ENCODE data around the gene TBC1D23.
A peak's percentile ranks its signal among the peaks of the same experiment; 100 is the strongest.
"Not testable (repeated sequence)": the region's sequence is repeated elsewhere in the genome, so short reads cannot be mapped to it uniquely, and the experiment has no call there.

The TBC1D23 gene

DNA sequence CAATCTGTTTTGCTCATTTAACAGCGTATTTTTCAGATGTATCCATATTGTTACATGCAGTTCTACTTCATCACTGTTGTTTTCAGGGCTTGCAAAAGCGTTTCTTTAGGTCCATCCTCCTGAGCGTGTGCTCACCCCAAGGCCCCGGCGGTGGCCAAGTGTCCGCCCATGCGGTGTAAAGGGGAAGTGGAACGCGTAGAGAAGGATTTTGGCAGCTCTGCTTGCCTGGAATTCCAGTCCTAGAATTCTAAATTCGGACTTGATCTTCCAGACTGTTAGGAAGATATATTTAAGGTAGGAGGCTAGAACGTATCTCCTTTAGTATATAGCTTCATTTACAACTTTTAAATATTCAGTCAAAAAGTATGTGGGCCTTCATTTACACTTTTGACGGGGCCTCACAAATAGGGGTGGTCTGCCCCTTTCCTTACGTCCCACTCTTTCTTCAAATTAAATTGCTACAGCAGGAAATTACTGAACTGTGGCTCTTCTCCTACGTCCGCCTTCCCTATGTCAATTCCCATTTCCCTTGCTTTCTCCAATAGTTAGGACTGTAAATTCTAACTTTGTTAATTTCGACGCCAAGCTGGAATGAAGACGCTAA, 609 bp upstream of the TBC1D23 start:
- peak in 1 of 2 donors; percentile 1 for DNase-seq

DNA sequence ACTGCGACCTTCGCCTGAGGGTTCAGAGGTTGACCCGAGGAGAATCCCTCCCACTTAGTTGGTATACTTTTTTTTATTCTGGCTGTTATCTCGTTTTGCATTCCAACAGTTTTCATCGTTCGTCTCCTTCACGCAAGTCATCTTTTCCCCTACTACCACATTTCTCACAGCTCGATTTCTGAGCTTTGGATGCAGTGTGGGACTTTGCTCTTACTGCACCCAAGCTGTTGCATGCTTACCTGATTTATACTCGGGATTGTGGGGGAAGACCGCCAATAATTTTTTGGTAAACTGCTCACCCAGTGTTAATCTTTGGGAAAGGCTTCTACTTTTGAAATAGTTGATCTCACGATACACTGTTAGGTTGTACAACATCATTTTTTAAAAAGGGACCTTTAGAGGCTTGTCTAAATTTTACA, 702 bp downstream of the TBC1D23 start:
- DNase-seq: peak in 1 of 2 donors; percentile 2

DNA sequence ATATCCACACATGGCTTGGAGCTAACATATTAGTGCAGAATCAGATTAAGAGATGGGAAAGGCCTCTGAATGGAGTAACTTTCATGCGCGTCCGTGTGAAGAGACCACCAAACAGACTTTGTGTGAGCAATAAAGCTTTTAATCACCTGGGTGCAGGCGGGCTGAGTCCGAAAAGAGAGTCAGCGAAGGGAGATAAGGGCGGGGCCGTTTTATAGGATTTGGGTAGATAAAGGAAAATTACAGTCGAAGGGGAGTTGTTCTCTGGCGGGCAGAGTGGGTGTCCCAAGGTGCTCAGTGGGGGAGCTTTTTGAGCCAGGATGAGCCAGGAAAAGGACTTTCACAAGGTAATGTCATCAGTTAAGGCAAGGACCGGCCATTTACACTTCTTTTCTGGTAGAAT, 2.1 kb downstream of the TBC1D23 start:
- DNase-seq: not testable (repeated sequence)

DNA sequence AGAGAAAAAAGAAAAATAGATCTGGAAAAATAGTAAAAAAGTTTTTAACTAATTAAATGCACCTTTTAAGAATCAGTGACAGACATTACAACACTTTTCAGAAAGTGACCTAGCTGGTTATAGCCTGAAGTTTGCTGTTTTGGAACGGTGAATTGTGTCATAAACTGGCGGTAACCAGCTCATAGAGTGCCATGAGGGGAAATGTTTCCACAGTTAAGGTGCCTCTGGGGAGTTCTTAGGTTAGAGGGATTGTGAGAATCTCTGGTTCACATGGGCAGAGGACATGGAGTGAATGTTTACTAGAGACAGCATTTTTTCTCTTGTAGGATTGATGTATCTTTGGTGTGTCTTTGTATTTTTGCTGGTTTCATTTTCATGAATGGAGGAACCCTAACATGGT, 2.8 kb downstream of the TBC1D23 start:
- no peak for DNase-seq

DNA sequence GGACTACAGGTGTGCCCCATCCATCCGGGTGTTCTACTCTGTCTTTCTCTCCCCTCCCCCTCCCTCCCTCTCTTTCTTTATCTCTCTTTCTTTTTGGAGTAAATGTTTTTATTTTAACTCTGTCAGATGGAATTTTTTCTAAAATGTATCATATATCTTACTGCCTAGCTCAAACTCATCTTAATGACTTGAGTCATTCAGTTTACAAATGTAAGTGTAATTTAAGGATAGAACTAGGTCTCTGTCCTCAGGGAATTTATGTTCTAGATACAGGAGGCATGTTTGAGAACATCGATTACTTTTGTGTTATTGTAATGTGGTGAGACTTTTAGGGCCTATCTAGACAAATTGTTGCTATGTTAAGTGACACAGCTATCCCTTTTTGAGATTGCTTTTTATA, 3.5 kb downstream of the TBC1D23 start:
- no peak for DNase-seq

DNA sequence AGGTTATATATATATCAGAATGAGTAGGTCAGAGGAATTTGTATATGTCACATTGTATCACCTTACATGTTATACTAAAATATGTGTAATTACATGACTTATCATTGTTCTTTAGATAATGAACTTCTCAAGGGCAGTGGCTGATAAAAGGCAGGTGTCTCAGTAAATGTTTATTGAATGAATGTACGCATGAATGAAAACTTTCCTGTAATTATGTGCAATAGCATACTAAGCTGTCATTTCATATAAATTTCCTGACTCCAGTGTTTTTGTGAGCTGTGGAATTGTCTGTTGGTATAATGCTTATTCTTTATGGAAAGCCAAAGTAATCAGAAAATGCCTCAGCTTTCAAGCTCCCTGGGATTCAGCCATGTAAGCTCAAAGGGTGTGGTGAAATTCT, 4.2 kb downstream of the TBC1D23 start:
- DNase-seq: no peak

DNA sequence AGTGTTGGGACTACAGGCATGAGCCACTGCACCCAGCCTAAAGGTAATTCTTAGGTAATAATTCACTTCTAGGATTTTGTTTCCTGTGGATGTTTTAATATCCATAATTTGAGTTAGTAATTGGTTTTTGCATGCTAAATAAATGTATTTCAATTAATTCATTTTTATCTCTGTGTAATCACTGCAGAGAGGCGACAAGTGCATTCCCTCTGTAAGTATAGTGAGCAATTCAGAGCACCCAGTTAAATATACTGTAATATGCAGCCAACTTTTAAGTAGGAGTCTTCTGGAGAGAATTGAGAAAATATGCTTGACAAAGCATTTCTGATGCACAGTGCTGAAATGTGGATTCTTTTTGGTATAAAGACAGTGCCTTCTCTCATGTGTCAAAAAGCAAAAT, 5.7 kb downstream of the TBC1D23 start:
- DNase-seq: no peak

DNA sequence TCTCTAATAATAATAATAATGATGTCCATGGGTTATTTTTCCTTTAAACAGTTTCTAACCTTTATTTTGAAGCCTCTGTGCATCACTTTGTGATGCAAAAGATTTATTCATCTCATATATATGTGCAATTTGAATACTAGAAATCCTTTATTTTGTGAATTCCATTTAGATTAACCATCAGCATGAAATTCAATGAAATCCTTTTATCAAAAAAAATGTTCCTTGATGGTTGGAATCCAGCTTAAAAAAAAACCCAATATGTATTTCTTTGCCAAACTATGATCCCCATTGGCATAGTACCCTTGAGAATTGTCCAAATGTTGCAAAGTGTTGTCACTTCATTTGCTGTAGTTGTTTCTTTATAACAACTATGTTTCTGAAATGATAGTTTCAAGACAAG, 7.4 kb downstream of the TBC1D23 start:
- DNase-seq: no peak

DNA sequence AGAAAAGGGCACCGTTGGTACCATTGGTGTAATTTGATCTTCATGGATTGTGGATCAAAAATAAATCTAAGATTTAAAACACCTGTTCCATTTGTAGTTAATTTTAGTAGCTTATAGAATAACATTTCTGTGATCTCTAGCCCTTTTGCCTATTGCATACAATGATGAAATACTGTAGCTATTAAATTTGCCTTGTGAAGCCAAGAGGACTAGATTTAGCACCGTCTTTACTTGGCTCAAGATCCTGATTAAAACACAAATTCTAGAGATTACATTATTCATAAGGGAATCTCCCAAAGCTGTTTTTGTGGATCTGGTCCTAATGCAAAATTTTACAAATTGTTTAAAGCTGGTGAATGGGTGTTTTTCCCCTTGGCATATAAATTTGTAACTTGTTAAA, 8.2 kb downstream of the TBC1D23 start:
- no peak for DNase-seq

DNA sequence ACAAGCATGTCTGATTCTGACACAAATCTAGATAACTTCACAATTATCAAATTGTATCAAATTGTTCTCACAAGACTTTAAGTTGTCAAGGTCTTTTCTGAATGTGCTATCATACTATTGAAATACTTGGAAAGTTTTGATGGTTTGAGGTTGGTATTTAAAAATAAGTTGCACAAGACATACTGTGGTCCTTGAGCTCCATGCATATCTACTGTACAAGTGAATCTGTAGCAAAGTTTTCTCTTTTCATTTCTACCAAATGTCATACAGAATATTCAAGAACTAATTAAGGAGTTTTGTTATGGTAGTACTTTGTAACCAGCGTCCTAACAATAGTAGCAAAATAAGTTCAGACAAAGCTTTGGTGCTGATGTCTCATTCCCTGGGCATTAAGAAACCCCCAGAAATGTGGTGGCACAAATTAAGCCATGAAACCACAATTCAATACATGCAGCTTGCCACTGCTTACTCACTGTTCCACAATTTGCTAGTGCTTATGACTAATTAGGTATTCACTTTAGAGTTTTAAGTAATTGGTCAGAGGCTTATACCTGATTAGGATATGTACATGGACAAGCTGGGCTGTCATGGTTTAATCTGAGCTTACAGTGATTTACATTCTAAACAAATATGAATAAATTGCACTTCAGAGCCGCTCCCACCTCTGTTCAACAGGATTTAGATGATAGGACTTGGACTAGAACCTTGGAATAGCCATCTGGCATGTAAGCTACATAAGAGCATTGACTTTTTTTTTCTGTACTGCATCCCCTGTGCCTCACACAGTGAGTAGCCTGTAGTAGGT, 8.8 kb downstream of the TBC1D23 start:
- DNase-seq: no peak

DNA sequence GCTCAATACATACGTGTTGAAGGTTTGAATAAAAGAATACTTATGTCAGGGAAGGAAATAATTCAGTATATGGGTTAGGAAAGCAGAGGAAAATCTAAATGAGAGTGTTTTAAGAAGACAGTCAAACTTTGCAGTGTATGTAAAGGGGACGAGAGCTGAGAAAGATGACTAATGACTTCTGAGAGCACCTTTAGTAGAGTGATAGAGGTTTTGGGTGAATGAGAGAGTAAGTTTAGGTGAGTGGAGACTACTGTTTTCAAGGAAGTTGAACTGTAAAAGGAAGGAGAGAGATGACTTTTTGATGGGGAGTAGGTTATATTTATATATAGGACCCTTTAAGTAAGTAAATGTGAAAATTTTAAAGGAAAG, 9.4 kb downstream of the TBC1D23 start:
- DNase-seq: no peak

DNA sequence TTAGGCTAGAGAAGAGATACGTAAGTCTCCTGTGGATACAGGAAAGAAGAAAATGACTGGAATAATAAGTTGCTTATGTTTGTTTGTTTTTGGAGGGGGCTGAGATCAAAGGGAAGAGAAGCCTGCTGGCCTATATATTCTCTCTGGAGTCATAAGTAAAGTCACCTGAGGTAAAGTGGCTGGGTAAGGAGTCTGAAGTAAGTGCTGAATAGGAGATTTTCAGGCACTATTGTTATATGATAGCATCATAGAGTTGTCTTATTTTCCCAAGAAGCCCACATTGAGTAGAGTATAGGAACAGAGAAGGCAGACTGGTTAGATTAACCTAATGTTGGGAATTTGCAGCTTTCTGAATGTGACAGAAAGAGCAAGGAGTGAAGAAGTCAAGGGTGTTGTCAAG, 10.7 kb downstream of the TBC1D23 start:
- no peak for DNase-seq

DNA sequence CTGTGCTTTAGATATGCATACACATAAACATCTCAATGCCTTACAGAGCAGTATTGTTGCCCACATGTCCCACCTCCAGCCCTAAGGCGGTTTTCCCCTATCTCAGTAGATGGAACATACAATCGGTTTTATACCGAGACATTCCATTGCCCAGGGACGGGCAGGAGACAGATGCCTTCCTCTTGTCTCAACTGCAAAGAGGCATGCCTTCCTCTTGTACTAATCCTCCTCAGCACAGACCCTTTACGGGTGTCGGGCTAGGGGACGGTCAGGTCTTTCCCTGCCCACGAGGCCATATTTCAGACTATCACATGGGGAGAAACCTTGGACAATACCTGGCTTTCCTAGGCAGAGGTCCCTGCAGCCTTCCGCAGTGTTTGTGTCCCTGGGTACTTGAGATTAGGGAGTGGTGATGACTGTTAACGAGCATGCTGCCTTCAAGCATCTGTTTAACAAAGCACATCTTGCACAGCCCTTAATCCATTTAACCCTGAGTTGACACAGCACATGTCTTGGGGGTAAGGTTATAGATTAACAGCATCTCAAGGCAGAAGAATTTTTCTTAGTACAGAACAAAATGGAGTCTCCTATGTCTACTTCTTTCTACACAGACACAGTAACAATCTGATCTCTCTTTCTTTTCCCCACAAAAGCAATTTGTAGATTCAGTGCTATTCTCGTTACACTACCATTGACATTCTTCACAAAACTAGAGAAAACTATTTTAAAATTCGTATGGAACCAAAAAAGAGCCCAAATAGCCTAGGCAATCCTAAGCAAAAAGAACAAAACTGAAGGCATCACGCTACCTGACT, 12.2 kb downstream of the TBC1D23 start:
- not testable (repeated sequence) for DNase-seq

DNA sequence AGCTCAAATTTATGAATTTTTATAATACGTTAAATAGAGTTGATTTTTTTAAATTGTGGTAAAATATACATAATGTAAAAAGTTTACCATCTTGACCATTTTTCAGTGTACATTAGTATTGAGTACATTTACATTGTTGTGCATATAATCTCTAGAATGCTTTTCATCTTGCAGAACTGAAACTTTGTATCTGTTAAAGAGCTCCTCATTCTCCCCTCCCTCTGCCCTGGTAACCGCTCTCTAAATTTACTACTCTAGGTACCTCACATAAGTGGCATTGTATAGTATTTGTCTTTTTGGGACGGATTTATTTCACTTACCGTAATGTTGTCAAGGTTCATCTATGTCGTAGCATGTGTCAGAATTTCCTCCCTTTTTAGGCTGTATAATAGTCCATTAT, 13.6 kb downstream of the TBC1D23 start:
- no peak for DNase-seq

DNA sequence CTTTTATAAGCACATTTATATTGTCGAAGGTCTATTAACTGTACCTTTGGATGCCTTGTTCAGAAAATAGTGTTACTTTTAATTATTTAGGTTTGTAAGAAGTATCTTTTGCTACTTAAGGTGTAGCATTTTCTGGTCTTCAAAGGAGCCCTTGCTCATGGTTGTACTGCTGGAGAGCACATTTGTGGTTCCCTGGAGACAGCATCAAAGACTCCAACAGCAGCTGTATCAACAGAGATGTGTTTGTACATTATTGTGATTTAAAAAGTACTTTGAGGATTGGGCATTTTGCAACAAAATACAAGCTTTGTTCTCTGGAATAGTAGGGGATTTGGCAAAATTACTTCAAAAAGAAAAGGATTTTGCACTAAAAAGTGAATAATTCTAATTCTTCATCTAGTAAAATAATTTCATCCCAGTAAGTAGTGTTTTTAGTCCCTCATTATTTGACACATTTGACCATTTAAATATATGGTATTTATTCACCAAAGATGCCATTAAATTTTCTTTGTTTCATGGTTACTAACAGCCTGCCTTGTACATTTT, 16.5 kb downstream of the TBC1D23 start:
- no peak for DNase-seq

DNA sequence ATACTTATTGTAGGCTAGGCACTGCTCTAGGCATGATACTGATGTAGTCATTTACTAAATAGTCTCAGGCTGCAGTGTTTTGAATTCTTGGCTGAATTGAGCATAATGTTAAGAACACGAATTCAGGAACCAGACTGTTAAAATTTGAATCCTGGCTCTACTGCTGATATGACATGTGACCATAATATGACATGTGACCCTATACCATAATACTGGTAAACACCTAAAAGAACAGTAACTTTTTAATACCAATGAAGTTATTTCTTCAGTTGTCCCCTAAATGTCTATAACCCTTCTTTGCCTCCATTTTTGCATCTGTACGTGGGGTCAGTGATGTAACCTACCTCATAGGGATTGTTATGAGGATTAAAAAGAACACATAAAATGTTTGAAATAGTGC, 18.1 kb downstream of the TBC1D23 start:
- no peak for DNase-seq

DNA sequence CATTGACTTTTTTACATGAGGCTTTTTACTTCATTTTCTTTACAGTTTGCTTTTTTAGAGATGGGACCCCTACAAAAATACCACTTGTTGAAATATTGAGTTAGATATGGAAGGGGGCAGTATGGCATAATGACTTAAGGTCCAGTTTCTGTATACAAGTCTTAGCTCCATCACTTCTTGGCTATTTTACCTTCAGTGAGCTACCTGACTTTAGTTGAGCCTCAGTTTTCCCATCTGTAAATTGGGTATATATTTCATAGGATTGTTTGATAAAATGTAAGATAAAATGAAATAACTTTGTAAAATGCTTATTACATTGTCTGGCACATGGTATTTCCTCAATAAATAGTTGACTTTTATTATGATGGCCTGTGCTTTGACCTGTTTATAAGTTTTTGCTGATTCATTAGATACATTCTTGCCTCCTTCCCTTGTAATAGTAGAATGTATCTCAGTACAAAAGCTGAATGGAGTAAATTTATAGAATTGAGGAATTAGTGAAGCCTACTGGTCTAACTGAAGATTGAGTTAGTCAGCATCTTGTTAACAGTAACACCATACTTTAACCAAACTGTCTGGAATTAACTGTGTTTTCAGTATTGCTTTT, 27.6 kb downstream of the TBC1D23 start:
- no peak for DNase-seq

DNA sequence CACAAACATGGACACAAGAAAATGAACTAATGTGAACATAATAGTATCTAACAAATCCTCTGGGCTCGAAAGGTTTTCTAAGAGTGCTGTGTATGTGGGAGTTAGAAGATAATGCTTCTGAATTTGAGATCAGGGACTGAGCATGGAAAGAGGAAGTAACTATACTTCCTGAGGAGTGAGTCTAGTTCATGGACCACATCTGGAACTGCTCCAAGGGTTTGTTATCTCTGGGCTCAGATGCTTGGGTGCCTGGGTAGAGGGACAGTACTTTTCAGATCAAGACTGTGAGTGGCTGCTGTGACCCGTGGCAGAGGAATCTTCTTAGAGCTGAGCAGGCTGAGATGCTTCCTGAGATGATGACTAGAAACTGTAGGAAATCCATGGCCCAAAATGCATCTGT, 28.5 kb downstream of the TBC1D23 start:
- DNase-seq: no peak

DNA sequence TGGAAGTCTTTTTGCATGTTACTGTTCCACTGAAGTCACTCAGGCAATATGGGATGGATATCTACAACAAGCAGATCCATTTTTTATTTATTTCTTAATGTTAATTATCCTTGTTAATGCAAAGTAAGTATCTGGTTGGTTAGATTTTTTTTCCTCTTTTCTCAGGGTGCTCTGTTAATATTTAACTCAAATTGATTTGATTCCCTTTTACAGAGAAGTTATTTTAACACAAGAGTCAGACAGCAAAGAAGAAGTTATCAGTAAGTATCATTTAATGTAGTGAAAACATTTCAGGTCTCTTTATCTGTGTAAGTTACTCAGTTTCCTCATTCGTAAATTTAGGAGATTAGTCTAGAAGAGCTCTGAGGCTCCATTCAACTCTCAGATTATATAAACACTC, 34.3 kb downstream of the TBC1D23 start:
- no peak for DNase-seq

DNA sequence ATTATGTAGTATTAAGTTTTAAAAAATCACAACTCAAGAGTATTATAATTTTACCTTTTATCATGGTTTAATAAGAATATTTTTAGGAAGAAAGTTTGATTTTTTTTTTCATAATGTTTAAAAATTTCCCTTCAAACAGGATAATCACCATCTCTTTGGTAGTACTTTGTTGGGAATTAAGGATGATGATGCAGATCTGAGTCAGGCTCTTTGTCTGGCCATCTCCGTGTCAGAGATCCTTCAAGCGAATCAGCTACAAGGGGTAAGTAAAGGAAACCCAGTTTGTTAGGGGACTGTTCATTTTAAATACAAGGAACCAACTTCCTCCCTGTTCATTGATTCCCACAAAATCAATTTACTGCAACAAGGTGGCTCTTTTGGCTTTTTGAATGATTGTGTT, 37.0 kb downstream of the TBC1D23 start:
- no peak for DNase-seq

DNA sequence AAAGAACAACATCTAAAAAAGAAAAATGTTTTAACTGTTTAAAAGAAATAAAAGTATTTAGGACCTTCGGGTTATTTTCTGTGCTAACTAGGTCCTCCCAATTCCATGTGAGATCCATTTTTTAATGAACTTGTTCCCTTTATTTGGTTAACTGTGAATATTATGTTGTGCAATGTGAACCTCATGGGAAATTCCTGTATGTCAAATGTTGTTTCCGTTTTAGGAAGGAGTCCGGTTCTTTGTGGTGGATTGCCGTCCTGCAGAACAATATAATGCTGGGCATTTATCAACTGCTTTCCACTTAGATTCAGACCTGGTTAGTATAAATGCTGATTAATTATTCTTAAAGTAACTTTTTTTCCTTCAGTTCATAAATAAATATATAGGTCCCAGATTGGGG, 38.2 kb downstream of the TBC1D23 start:
- no peak for DNase-seq

DNA sequence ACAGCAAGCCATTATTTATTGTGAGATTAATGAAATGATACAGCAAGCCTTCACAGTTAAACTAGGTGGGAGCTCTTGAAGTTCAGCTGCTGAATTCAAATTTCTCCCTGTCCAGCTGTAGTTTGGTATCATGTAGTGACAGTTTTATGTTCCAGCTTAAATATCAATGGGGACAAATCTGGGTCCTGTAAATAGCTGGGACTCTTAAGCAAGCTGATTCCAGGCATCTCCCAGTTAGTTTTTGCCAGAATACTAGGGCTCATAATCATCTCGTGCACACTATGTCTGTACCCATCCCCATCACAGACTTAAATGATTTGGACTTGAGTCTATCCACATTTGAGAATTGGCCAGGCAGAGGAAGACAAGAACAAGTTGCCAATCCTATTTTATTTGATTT, 45.9 kb downstream of the TBC1D23 start:
- no peak for DNase-seq

DNA sequence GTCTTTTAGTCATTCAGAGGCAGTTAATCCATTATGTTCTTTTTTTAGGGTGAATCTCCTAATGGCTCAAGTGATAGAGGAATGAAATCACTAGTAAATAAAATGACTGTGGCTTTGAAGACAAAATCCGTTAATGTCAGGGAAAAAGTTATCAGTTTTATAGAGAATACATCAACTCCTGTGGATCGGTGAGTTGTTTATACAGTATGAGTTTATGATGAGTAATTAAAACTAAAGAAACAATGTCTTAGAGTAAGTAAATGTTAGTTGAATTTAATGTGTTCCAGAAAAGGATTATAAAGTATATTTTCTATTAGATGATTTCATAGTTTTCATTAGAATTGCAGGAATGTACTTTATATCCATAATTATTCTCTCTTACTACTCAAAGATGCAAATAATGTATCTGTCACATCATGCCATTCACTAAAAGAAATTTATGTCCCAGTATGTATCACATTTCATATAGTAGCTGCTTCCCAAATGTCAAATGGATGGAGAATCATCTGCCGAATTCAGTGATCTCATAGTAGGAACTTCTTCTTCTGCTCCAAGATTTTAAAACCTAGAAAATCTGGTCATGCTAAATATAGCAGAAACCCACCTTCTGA, 49.7 kb downstream of the TBC1D23 start:
- no peak for DNase-seq
